ENCODE results near the gene CTSC.
"Not testable (repeated sequence)": the region's sequence is repeated elsewhere in the genome, so short reads cannot be mapped to it uniquely, and the experiment has no call there.

Gene CTSC

GRCh38 chr11:88348870-88349269, 11.3 kb upstream of the CTSC start:
- DNase-seq = no peak

GRCh38 chr11:88345949-88346348, 8.4 kb upstream of the CTSC start:
- DNase-seq = no peak

GRCh38 chr11:88345408-88345807, 7.9 kb upstream of the CTSC start:
- DNase-seq = no peak

GRCh38 chr11:88344869-88345268, 7.3 kb upstream of the CTSC start:
- no peak for DNase-seq

- no peak for DNase-seq
Measured at GRCh38 chr11:88341522-88342251, 4.2 kb upstream of the CTSC start.

GRCh38 chr11:88340366-88340935, 2.9 kb upstream of the CTSC start:
- DNase-seq = no peak

GRCh38 chr11:88337987-88338668, 592 bp upstream of the CTSC start:
- peak; percentile 65 for DNase-seq

- no peak for DNase-seq
Measured at GRCh38 chr11:88335284-88335683, 2.3 kb downstream of the CTSC start.

- no peak for DNase-seq
Measured at GRCh38 chr11:88333862-88334261, 3.7 kb downstream of the CTSC start.

GRCh38 chr11:88332851-88333250, 4.7 kb downstream of the CTSC start:
- no peak for DNase-seq

- DNase-seq = no peak
Measured at GRCh38 chr11:88330826-88331428, 6.6 kb downstream of the CTSC start.

- no peak for DNase-seq
Measured at GRCh38 chr11:88329563-88330250, 7.8 kb downstream of the CTSC start.

GRCh38 chr11:88327462-88328143, 9.9 kb downstream of the CTSC start:
- no peak for DNase-seq

- no peak for DNase-seq
Measured at GRCh38 chr11:88327061-88327460, 10.5 kb downstream of the CTSC start.

GRCh38 chr11:88326099-88326498, 11.4 kb downstream of the CTSC start:
- no peak for DNase-seq

- no peak for DNase-seq
Measured at GRCh38 chr11:88324562-88325345, 12.8 kb downstream of the CTSC start.

GRCh38 chr11:88322881-88323280, 14.7 kb downstream of the CTSC start:
- not testable (repeated sequence) for DNase-seq

- DNase-seq = not testable (repeated sequence)
Measured at GRCh38 chr11:88321412-88321811, 16.1 kb downstream of the CTSC start.

- DNase-seq = no peak
Measured at GRCh38 chr11:88320149-88320559, 17.4 kb downstream of the CTSC start.

GRCh38 chr11:88318017-88318416, 19.5 kb downstream of the CTSC start:
- DNase-seq = no peak

- DNase-seq = no peak
Measured at GRCh38 chr11:88317536-88317935, 20.0 kb downstream of the CTSC start.

- DNase-seq = no peak
Measured at GRCh38 chr11:88315981-88316441, 21.5 kb downstream of the CTSC start.

All from CD4-positive, alpha-beta T cell treated with Interleukin-17A for 4 hours (primary cell).